HG03103 (cell line): ENCODE measurements around the gene IDH3A.

Experiments used
- ATAC-seq: cut with Tn5 transposase; IDR thresholded peaks from one replicate; pipeline ENCODE4 v1.9.1; 2021; ENCODE audit warnings: low read depth; ENCODE audit not compliant: unreplicated experiment

IDH3A gene

GRCh38 chr15:78212546-78213424 is 63.6 kb downstream of the IDH3A start:
- ATAC-seq, result no peak

- no peak for ATAC-seq
Observed at GRCh38 chr15:78213425-78213750, 64.2 kb downstream of the IDH3A start.

- ATAC-seq, result no peak
Observed at GRCh38 chr15:78213956-78214355, 64.8 kb downstream of the IDH3A start.

GRCh38 chr15:78216276-78217104 is 67.3 kb downstream of the IDH3A start:
- ATAC-seq, result no peak

- no peak for ATAC-seq
Observed at GRCh38 chr15:78220713-78221112, 71.6 kb downstream of the IDH3A start.
